Measurements from ENCODE around the gene PPP1R17. TPM values are rescaled to one million over a fixed set of nuclear protein-coding genes. Genes with fewer than 3 reads are reported as not detected.
A peak's percentile ranks its signal among the peaks of the same experiment; 100 is the strongest.

Gene PPP1R17
- total and polyA plus RNA-seq, 4 donors: 1.2 to 3.3 (median 2.2) TPM

GRCh38 chr7:31729195-31729804 lies 42.3 kb downstream of the PPP1R17 start:
- Histone ChIP-seq H3K4me1 (ENCODE audit: control insufficient read depth, insufficient read depth, low read length) (no peaks in the 10 kb centered on the region), H3K36me3 (ENCODE audit: control insufficient read depth, insufficient read depth, low read length) (no peaks in the 10 kb centered on the region), H3K9me3 (ENCODE audit: control insufficient read depth, insufficient read depth, low read length) (no peaks in the 10 kb centered on the region), H3K4me3 (ENCODE audit: low read depth, low read length) (no peak overlapping the region), H3K27me3 (ENCODE audit: control insufficient read depth, insufficient read depth, low read length) (no peaks in the 10 kb centered on the region), H3K27ac (ENCODE audit: low read depth, low read length) (no peak overlapping the region)
- no peak for DNase-seq (ENCODE audit: low read depth in 4 of 6, low spot score in 6 of 6)
- 83% methylated on average over 1 of the region's 3 CpGs for WGBS (ENCODE audit: insufficient coverage)

- H3K27ac ChIP-seq (ENCODE audit: low read depth, low read length): no peak overlapping the region
- no peak overlapping the region for H3K4me3 ChIP-seq (ENCODE audit: low read depth, low read length)
- peak in 1 of 6 donors; percentile 2 for DNase-seq (ENCODE audit: low read depth in 4 of 6, low spot score in 6 of 6)
- H3K4me1 ChIP-seq (ENCODE audit: control insufficient read depth, insufficient read depth, low read length): no peaks in the 10 kb centered on the region
- WGBS (ENCODE audit: insufficient coverage): 70% methylated on average over 4 of the region's 5 CpGs
- no peaks in the 10 kb centered on the region for H3K9me3 ChIP-seq (ENCODE audit: control insufficient read depth, insufficient read depth, low read length)
- H3K36me3 ChIP-seq (ENCODE audit: control insufficient read depth, insufficient read depth, low read length): no peaks in the 10 kb centered on the region
- no peaks in the 10 kb centered on the region for H3K27me3 ChIP-seq (ENCODE audit: control insufficient read depth, insufficient read depth, low read length)
Observed at GRCh38 chr7:31734456-31734855, 47.4 kb downstream of the PPP1R17 start.

DNA sequence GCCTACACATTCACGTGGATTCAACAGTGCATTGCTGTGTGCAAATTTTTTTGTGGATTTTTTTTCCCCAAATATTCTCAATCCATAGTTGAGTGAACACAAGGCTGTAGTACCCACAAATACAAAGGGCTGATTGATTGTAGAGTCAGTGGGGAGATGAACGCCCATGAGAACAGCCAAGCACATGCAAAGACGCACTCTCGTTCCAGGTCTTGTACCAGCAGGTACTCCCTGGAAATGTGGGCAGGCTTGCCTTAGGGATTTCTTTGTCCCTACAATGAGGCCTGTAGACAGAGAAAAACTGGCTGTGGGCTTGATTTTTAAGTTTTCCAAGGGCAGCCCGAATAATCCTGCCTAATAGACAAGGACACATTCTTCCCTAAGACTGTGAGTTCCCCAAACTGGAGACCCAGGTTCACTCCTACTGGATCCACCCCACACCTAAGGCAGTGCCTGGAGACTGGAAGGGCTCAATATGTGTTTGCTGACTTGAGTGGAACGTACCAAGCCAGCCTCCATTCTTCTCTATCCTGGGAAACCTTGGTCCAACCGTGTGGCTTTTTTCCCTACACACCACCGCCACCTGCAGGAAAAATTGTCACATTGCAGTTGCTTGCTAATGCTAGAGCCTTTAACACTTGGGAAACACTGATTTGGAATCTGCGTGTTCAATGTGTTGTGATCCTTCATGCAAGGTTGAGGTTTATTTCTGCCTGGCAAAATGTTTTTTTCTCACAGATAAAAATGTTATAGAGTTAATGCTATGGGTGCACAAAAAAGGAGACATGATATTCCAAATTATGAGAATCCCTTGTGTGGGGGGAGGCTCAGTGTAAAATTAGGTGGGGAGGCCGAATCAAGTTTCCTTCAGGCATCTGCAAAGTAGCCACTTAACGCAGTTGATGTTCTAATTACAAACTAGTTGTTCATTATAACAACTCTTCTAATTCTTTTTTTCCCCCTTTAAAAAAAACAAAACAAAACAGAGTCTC lies 49.3 kb downstream of the PPP1R17 start:
- no peak overlapping the region for H3K4me3 ChIP-seq (ENCODE audit: low read depth, low read length)
- no peaks in the 10 kb centered on the region for H3K4me1 ChIP-seq (ENCODE audit: control insufficient read depth, insufficient read depth, low read length)
- H3K36me3 ChIP-seq (ENCODE audit: control insufficient read depth, insufficient read depth, low read length): no peaks in the 10 kb centered on the region
- no peaks in the 10 kb centered on the region for H3K27me3 ChIP-seq (ENCODE audit: control insufficient read depth, insufficient read depth, low read length)
- DNase-seq (ENCODE audit: low read depth in 4 of 6, low spot score in 6 of 6): peak; percentile 72 to 97 (median 88)
- H3K27ac ChIP-seq (ENCODE audit: low read depth, low read length): no peak overlapping the region
- WGBS (ENCODE audit: insufficient coverage): 27% methylated on average over 5 of the region's 11 CpGs
- no peaks in the 10 kb centered on the region for H3K9me3 ChIP-seq (ENCODE audit: control insufficient read depth, insufficient read depth, low read length)

DNA sequence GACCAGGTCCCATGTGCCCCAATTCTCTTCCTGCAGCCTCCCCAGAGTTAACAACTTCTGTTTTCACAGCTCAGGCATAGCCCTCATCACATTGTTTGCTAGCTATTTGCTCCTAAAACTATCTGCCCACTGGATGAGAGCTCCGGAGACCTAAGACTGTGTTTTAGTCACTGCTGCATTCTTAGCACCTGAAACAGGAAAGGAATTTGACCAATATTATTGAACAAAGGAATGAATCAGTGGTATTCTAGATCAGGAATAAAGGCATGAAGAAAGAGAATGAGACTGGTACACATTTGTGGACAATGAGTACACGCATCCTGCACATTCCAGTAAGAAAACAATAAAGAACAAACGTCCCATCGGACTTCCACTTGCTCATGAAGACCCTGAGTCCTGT lies 54.8 kb downstream of the PPP1R17 start:
- peaks cover 6% of the 10 kb centered on the region for H3K27me3 ChIP-seq (ENCODE audit: control insufficient read depth, insufficient read depth, low read length)
- 70% methylated on average over 4 of the region's 4 CpGs for WGBS (ENCODE audit: insufficient coverage)
- no peaks in the 10 kb centered on the region for H3K4me1 ChIP-seq (ENCODE audit: control insufficient read depth, insufficient read depth, low read length)
- DNase-seq (ENCODE audit: low read depth in 4 of 6, low spot score in 6 of 6): no peak
- no peak overlapping the region for H3K4me3 ChIP-seq (ENCODE audit: low read depth, low read length)
- H3K9me3 ChIP-seq (ENCODE audit: control insufficient read depth, insufficient read depth, low read length): no peaks in the 10 kb centered on the region
- no peaks in the 10 kb centered on the region for H3K36me3 ChIP-seq (ENCODE audit: control insufficient read depth, insufficient read depth, low read length)
- H3K27ac ChIP-seq (ENCODE audit: low read depth, low read length): no peak overlapping the region

GRCh38 chr7:31744294-31744874 lies 57.4 kb downstream of the PPP1R17 start:
- Histone ChIP-seq H3K27me3 (ENCODE audit: control insufficient read depth, insufficient read depth, low read length) (peaks cover 6% of the 10 kb centered on the region), H3K9me3 (ENCODE audit: control insufficient read depth, insufficient read depth, low read length) (no peaks in the 10 kb centered on the region), H3K36me3 (ENCODE audit: control insufficient read depth, insufficient read depth, low read length) (no peaks in the 10 kb centered on the region), H3K4me1 (ENCODE audit: control insufficient read depth, insufficient read depth, low read length) (no peaks in the 10 kb centered on the region), H3K4me3 (ENCODE audit: low read depth, low read length) (no peak overlapping the region), H3K27ac (ENCODE audit: low read depth, low read length) (no peak overlapping the region)
- WGBS (ENCODE audit: insufficient coverage): no CpG with 5 or more reads among the region's 4 CpGs
- DNase-seq (ENCODE audit: low read depth in 4 of 6, low spot score in 6 of 6): peak; percentile 60 to 96 (median 73)

GRCh38 chr7:31747553-31747952 lies 60.5 kb downstream of the PPP1R17 start:
- no peaks in the 10 kb centered on the region for H3K36me3 ChIP-seq (ENCODE audit: control insufficient read depth, insufficient read depth, low read length)
- H3K4me3 ChIP-seq (ENCODE audit: low read depth, low read length): no peak overlapping the region
- DNase-seq (ENCODE audit: low read depth in 4 of 6, low spot score in 6 of 6): no peak
- no peak overlapping the region for H3K27ac ChIP-seq (ENCODE audit: low read depth, low read length)
- no peaks in the 10 kb centered on the region for H3K9me3 ChIP-seq (ENCODE audit: control insufficient read depth, insufficient read depth, low read length)
- H3K27me3 ChIP-seq (ENCODE audit: control insufficient read depth, insufficient read depth, low read length): peaks cover 3% of the 10 kb centered on the region
- no peaks in the 10 kb centered on the region for H3K4me1 ChIP-seq (ENCODE audit: control insufficient read depth, insufficient read depth, low read length)

DNA sequence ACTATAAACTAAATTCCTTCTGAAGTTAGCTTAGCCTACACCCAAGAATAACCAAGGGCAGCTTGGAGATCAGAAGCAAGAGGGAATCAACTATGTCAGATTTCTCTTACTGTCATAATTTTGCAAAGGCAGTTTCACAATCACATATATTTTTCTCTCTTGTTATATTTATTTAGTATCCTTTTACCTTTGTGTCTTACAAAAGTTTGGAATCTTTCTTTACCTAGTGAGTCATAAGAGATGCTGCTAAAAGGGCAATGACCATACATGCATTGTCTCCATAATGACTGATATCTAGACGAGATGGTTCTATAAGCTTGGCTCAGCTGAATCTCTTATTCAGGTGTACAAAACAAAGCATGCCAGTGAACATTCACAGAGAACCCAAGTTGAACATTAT lies 61.1 kb downstream of the PPP1R17 start:
- Histone ChIP-seq H3K9me3 (ENCODE audit: control insufficient read depth, insufficient read depth, low read length) (no peaks in the 10 kb centered on the region), H3K4me1 (ENCODE audit: control insufficient read depth, insufficient read depth, low read length) (no peaks in the 10 kb centered on the region), H3K36me3 (ENCODE audit: control insufficient read depth, insufficient read depth, low read length) (no peaks in the 10 kb centered on the region), H3K4me3 (ENCODE audit: low read depth, low read length) (no peak overlapping the region), H3K27ac (ENCODE audit: low read depth, low read length) (no peak overlapping the region), H3K27me3 (ENCODE audit: control insufficient read depth, insufficient read depth, low read length) (peaks cover 3% of the 10 kb centered on the region)
- no CpG with 5 or more reads among the region's 1 CpG for WGBS (ENCODE audit: insufficient coverage)
- no peak for DNase-seq (ENCODE audit: low read depth in 4 of 6, low spot score in 6 of 6)

- no peaks in the 10 kb centered on the region for H3K27me3 ChIP-seq (ENCODE audit: control insufficient read depth, insufficient read depth, low read length)
- H3K27ac ChIP-seq (ENCODE audit: low read depth, low read length): no peak overlapping the region
- H3K36me3 ChIP-seq (ENCODE audit: control insufficient read depth, insufficient read depth, low read length): no peaks in the 10 kb centered on the region
- 100% methylated on average over 1 of the region's 4 CpGs for WGBS (ENCODE audit: insufficient coverage)
- H3K4me3 ChIP-seq (ENCODE audit: low read depth, low read length): no peak overlapping the region
- DNase-seq (ENCODE audit: low read depth in 4 of 6, low spot score in 6 of 6): no peak
- no peaks in the 10 kb centered on the region for H3K4me1 ChIP-seq (ENCODE audit: control insufficient read depth, insufficient read depth, low read length)
- peaks cover 2% of the 10 kb centered on the region for H3K9me3 ChIP-seq (ENCODE audit: control insufficient read depth, insufficient read depth, low read length)
Observed at GRCh38 chr7:31751726-31752125, 64.7 kb downstream of the PPP1R17 start.
